HG03565 (cell line): ENCODE results near the gene TUBD1.
"Not testable (repeated sequence)": the region's sequence is repeated elsewhere in the genome, so short reads cannot be mapped to it uniquely, and the experiment has no call there.

Experiments used
- ATAC-seq: cut with Tn5 transposase; IDR thresholded peaks from one replicate; pipeline ENCODE4 v1.9.1; 2021; ENCODE audit warnings: mild to moderate bottlenecking, moderate library complexity; ENCODE audit not compliant: unreplicated experiment

The TUBD1 gene, protein sequence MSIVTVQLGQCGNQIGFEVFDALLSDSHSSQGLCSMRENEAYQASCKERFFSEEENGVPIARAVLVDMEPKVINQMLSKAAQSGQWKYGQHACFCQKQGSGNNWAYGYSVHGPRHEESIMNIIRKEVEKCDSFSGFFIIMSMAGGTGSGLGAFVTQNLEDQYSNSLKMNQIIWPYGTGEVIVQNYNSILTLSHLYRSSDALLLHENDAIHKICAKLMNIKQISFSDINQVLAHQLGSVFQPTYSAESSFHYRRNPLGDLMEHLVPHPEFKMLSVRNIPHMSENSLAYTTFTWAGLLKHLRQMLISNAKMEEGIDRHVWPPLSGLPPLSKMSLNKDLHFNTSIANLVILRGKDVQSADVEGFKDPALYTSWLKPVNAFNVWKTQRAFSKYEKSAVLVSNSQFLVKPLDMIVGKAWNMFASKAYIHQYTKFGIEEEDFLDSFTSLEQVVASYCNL

DNA sequence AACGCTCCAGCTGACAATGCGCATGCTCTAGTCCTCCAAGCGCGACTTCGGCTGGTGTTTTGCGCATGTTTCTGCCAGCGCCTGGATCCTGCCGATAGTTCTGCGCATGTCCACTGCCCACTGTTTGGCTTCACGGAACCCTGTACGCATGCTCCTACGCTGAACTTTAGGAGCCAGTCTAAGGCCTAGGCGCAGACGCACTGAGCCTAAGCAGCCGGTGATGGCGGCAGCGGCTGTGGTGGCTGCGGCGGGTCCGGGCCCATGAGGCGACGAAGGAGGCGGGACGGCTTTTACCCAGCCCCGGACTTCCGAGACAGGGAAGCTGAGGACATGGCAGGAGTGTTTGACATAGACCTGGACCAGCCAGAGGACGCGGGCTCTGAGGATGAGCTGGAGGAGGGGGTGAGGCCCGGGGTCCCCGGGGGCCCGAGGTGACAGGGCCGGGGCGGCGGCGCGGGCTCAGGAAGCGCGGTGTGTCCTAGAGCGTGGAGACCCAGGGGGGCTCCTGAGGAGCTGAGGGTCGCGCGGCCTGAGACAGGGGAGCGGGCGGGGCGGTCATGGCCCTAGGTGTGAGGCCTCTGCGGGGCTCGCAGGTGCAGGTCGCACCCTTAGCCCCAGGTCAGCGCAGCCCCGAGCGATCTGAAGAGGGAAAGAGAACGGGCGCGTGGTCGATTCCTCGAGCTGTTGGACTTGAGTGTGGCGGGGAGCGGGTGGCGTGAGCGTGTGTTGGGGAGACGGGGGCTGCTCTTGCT lies at the start of gene TUBD1, which contains the start of gene RPS6KB1:
TSS of gene TUBD1 (minus strand) at position 20 of the 752 bp plus-strand sequence. CDS start 1,941 bp downstream, outside the sequence.
TSS of gene RPS6KB1 (plus strand) at position 198 of the 752 bp plus-strand sequence. CDS start at position 262, 64 bp downstream.
- ATAC-seq = peak; percentile 74

DNA sequence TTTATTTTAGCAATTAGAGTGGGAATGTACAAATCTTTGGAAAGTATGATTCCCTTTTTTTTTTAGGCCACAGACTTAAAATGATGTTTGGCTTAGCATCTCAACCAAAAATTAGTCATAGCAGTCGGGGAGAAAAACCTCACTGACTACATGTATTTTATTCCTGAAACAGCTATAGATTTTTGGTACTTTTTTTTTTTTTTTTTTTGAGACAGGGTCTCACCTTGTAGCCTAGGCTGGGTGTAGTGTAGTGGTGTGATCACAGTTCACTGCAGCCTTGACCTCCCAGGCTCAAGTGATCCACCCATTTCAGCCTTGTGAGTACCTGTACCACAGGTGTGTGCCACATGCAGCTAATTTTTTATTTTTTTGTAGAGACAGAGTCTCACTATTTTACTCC lies 48.4 kb upstream of the TUBD1 start:
- ATAC-seq = no peak

DNA sequence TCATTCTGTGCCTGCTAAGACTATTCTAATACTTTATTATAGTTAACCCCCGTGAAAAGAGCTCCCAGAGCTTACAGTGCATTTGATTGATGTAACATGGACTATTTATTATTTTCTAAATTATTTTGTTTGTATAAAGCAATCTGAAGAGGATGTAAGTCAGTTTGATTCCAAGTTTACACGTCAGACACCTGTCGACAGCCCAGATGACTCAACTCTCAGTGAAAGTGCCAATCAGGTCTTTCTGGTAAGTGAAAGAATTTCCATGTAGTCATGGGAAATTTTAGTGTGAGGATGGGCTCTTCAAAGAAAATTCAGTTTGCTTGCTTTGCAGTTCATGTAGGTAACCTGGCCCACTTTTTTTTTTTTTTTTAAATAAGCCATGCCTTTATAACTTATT lies 48.0 kb upstream of the TUBD1 start:
- ATAC-seq = not testable (repeated sequence)

DNA sequence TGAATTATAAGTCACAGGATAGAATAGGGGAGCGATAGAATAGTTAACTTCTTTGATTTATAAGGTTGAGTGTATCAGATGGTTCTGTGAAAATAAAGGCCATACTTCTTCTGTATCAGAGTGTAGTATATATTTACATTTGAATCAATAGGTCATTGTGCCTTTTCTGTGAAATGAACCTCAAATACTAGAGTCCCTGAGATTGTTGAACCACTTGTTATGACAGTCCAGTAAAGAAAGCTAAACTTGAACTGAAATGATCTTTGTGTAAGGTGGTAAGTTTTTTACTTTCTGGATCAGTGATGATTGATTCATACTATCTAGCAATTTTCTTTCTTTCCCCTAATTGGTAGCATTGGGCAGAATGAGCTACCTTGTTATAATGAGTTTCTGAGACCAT lies 40.6 kb upstream of the TUBD1 start:
- not testable (repeated sequence) for ATAC-seq

- ATAC-seq = not testable (repeated sequence)
Measured at GRCh38 chr17:59930768-59931167, 38.0 kb upstream of the TUBD1 start.

DNA sequence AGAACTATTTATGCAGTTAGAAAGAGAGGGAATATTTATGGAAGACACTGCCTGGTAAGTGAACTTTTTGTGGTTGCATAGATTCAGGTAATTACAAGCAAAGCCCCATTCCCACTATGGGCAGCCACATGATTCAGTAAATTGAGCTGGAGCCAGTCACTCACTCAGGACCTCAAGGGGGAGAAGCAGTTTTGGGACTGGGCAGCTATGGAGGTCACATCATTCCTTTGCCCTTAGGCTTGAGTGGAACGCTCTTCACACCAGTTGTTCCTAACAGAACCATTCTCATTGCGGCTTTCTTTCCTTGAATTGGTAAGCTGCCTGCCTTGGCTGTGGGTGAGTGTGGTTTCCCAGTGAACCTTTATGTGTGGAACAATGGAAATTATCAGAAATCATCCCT lies 37.4 kb upstream of the TUBD1 start:
- ATAC-seq = not testable (repeated sequence)

GRCh38 chr17:59920637-59921036 lies 27.9 kb upstream of the TUBD1 start:
- ATAC-seq = not testable (repeated sequence)

GRCh38 chr17:59916446-59916845 lies 23.7 kb upstream of the TUBD1 start:
- no peak for ATAC-seq

DNA sequence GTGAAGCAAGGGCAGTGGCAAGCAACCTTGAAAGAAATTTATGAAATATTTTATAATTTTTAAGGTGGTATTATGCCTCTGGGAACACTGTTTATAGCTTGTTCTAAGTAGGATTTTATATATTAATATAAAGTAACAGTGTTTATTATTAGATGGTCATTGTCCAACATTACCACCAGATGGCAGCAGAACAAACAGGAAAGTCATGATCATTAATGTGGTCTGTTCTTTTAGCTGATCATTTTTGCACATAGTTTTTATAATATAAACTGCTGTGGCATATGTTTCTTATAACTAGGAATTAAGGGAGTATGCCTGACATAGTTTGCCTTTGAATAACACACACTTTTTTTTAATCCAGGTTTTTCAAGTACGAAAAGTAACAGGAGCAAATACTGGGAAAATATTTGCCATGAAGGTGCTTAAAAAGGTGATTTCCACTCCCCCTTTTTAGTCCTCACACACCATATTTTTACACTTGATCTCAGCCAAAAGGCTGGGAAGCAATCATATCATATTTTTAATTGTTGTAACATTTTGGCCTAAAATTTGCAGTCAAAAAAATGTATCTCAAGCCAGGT lies 21.6 kb upstream of the TUBD1 start:
- no peak for ATAC-seq

GRCh38 chr17:59907467-59907866 lies 14.7 kb upstream of the TUBD1 start:
- no peak for ATAC-seq

DNA sequence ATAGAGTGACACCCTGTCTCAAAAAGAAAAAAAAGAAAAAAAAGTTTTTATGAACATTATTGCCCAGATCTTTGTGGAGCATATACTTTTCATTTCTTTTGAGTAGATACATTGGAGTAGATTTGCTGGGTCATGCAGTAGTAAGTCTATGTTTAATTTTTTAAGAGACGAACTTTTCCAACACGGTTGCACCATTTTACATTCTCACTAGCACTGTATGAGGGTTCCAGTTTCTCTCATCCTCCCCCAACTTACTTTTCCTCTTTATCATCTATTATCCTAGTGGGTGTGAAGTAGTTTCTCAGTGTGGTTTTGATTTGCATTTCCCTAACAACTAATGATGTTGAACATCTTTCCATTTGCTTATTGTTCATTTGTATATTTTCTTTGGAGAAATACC lies 10.7 kb upstream of the TUBD1 start:
- no peak for ATAC-seq

- no peak for ATAC-seq
Measured at GRCh38 chr17:59901604-59902003, 8.9 kb upstream of the TUBD1 start.

GRCh38 chr17:59899099-59899498 lies 6.4 kb upstream of the TUBD1 start:
- ATAC-seq = no peak

GRCh38 chr17:59897090-59897489 lies 4.3 kb upstream of the TUBD1 start:
- no peak for ATAC-seq

GRCh38 chr17:59893676-59894100 lies 945 bp upstream of the TUBD1 start:
- no peak for ATAC-seq

DNA sequence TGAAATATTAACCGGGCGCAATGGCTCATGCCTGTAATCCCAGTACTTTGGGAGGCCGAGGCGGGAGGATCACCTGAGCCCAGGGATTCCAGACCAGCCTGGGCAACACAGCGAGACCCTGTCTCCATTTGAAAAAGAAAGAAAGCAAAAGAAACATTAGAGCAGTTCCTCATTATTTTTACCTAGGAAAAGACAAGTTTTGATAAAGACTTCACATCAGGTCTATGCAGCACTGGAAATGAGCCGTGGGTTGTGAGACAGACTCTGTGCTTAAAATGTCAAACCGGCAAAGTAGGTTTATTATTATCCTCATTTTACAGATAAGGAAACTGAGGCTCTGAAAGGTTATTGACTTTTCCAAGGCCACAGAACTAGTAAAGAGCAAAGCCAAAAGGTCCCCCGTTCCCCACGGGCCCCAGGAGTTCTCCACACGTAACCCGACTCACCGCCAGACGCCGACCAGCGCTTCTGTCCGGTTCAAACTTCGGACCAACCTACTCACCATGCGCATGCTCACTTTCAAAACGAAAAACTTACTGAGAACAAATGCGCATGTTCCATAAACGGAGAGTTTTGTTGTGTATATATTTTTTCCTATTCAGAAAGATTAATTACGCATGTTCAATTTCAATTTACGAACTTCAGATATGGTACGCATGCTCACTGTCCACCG lies 356 bp downstream of the TUBD1 start:
- peak; percentile 49 for ATAC-seq

DNA sequence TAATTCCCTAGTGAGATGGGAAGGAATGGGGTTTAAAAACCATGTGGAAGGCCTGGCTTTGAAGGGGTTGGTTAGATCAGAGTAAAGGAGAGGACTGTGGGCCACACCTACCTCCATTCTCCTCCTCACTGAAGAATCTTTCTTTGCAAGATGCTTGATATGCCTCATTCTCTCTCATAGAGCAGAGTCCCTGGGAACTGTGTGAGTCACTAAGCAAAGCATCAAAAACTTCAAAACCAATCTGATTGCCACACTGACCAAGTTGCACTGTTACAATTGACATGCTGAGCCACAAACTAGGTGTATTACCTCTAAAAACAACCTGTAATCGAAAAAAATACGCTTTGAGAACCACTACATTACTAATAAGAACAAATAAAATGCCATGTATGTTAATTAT lies 2.0 kb downstream of the TUBD1 start:
- ATAC-seq = no peak

DNA sequence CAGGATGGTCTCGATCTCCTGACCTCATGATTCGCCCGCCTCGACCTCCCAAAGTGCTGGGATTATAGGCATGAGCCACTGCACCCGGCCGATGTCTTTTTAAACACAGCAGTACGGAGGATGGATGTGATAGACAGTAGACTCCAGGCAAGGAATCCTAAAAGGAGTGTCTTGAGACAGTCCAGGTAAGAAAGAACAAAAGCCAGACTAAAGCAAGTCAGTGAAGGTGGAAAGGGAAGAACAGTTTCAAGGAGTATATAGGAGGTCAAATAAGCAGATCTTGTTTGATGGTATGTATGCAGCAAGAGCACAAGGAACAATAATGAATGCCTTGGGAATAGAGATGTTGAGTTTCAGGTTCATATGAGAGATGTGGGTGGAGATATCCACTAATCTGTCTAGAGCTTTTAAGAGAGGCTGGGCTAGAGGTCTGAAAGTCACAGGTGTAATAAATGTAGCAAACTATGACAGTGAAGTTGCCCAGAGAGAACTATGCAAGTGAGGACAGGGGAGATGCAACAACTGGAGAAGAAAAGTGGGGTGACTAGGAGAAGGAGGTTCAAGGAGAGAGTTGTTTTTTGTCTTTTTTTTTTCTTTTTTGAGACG lies 4.5 kb downstream of the TUBD1 start:
- no peak for ATAC-seq

- ATAC-seq = no peak
Measured at GRCh38 chr17:59884861-59885260, 7.9 kb downstream of the TUBD1 start.

GRCh38 chr17:59878624-59879023 lies 14.1 kb downstream of the TUBD1 start:
- no peak for ATAC-seq
